ENCODE measurements around the gene MBD6.
"Not testable (repeated sequence)": the region's sequence is repeated elsewhere in the genome, so short reads cannot be mapped to it uniquely, and the experiment has no call there.

The MBD6 gene

DNA sequence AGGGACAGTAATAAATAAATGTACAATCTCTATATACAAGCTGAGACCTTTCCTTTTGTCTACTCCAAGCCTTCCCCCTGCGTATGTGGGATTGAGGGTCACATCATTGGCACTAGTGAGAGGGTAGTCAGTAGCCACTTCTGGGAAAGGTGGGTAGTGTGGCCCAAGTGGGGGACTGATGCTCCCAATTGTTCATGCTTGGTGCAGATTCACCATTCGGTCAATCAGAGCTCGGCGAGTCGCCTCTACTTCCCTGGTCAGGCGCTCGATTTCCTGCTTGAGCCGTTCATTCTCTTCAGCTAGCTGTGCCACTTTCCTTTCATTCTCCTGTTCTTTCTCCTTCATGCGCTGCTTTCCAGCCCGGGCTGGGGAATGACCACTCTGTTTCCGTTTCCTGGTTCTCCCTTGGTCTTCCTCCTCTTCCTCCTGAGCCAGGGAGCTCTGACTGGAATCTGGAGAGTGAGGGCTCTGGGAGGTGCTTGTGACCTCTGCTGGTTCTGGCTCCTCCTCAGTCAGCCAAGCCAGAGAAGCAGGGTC is 5.9 kb upstream of the MBD6 start:
- no peak for DNase-seq

DNA sequence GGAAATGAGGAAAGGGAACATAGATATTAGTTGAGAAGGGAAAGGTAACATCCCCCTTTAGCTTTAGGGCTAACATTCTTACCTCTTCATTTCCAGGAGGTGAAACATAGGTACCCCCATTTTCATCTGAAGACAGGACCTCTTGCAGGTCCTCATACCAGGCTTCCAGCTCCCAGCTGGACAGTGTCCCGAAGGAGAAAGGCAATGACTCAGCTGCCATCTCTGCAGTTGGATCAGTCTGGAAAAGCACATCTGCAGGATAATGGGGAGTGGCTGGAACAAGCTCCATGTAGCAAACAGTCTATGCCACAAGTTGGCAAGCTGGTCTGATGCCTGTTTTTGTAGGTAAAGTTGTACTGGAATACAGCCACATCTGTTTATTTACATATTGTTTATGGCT is 5.4 kb upstream of the MBD6 start:
- no peak for DNase-seq

GRCh38 chr12:57517718-57518117 is 4.9 kb upstream of the MBD6 start:
- not testable (repeated sequence) for DNase-seq

- no peak for DNase-seq
Observed at GRCh38 chr12:57518176-57518919, 4.3 kb upstream of the MBD6 start.

DNA sequence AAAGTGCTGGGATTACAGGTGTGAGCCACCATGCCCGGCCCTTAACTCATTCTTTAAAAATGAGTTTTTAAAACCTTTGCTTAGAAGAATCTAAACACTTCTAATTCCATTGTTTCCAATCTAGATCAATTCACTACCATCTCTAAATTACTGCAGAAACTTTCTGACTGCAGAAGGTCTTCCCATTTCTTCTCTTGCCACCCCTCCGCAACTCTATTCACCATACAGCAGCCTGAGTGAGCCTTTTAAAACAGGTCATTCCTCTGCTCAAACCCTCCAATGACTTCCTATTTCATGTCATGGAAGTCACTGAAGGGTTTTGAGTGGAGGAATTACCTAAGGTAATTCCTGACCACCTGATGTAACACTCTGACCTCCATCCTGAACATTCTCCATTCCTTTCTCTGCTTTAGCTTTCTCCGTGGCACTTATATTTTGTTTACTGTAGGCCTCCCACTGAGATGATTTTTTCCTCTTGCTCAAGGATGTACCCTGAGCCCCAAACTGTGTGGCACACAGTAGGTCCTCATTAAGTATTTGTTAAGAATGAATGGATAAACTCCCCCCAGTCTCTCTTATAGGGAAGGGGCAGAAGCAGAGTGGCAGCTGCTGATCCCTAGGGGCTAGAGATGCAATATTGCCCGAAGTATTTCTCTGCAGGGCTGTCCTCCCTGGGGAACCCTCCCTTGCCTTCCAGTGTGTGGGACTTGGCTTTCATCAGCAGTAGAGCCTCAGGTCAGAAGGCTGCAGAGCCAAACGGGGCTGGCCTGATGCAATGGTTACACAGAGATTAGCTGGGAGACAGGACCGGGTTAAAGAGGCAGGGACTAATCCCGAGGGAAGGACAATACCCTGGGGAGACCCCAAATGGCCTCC is 3.5 kb upstream of the MBD6 start:
- DNase-seq, result no peak

GRCh38 chr12:57519796-57520052 is 2.9 kb upstream of the MBD6 start:
- no peak for DNase-seq

- peak; percentile 99 for DNase-seq
Observed at GRCh38 chr12:57520053-57520818, 2.4 kb upstream of the MBD6 start, which contains the start of gene DDIT3. Gene DDIT3 (minus strand): TSS chr12:57520514. CDS start chr12:57517406, 3,108 bp downstream.

DNA sequence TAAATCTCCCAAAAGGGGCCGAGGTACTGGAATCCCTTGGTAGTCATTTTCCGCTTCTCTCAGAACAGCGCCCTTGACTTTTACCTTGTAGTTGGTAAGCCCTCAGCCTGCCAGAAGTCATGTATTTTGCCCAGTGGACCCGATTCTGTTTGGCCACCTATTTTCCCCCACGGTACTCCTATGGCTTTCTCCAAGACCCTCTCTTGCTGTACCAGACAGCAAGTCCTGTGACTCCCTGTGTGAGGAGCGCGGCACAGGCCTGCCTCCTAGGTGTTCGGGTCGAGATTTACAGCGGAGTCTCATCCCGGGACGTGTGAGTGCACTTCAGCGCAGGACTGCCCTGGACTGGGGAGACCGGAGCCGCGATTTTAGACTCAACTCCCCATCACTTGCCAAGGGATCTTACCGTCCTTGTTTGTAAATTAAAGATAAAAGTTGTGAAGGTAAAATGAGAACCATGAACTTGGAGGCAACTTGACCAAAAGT is 1.1 kb upstream of the MBD6 start:
- peak; percentile 56 for DNase-seq

GRCh38 chr12:57522887-57523705 is 472 bp downstream of the MBD6 start:
- peak; percentile 63 for DNase-seq

- DNase-seq, result no peak
Observed at GRCh38 chr12:57523706-57524614, 1.3 kb downstream of the MBD6 start.

GRCh38 chr12:57524814-57525614 is 2.4 kb downstream of the MBD6 start:
- DNase-seq, result no peak

DNA sequence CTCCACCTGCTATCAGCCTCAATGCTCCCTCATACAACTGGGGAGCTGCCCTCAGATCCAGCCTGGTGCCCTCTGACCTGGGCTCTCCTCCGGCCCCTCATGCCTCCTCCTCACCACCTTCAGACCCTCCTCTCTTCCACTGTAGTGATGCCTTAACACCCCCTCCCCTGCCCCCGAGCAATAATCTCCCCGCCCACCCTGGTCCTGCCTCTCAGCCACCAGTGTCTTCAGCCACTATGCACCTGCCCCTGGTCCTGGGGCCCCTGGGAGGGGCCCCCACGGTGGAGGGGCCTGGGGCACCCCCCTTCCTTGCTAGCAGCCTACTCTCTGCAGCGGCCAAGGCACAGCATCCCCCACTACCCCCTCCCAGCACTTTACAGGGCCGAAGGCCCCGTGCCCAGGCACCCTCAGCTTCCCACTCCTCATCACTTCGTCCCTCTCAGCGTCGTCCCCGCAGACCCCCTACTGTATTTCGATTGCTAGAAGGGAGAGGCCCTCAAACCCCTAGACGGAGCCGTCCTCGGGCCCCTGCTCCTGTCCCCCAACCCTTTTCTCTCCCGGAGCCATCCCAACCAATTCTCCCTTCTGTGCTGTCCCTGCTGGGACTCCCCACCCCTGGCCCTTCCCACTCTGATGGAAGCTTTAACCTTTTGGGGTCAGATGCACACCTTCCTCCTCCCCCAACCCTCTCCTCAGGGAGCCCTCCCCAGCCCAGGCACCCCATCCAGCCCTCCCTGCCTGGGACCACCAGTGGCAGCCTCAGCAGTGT is 3.2 kb downstream of the MBD6 start:
- DNase-seq, result no peak

DNA sequence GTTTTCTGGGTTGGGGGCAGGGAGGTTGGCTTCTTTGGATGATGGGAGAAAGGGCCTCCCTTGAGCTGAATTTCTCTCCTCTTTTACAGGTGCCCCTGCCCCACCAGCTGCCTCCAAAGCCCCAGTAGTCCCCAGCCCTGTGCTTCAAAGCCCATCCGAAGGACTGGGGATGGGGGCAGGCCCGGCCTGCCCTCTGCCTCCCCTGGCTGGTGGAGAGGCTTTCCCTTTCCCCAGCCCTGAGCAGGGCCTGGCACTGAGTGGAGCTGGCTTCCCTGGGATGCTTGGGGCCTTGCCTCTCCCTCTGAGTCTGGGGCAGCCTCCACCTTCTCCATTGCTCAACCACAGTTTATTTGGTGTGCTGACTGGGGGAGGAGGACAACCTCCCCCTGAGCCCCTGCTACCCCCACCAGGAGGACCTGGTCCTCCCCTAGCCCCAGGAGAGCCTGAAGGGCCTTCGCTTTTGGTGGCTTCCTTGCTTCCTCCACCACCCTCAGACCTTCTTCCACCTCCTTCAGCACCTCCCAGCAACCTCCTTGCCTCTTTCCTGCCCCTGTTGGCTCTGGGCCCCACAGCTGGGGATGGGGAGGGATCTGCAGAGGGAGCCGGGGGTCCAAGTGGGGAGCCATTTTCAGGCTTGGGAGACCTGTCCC is 4.0 kb downstream of the MBD6 start:
- DNase-seq, result no peak

- DNase-seq, result no peak
Observed at GRCh38 chr12:57527184-57527583, 4.6 kb downstream of the MBD6 start.

DNA sequence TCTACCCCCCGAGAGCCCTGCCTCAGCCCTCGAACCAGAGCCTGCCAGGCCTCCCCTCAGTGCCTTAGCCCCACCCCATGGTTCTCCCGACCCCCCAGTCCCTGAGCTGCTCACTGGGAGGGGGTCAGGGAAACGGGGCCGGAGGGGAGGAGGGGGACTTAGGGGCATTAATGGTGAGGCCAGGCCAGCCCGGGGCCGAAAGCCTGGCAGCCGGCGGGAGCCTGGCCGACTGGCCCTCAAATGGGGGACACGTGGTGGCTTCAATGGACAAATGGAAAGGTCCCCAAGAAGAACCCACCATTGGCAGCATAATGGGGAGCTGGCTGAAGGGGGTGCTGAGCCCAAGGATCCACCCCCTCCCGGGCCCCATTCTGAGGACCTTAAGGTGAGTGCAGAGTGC is 5.6 kb downstream of the MBD6 start:
- DNase-seq, result no peak

DNA sequence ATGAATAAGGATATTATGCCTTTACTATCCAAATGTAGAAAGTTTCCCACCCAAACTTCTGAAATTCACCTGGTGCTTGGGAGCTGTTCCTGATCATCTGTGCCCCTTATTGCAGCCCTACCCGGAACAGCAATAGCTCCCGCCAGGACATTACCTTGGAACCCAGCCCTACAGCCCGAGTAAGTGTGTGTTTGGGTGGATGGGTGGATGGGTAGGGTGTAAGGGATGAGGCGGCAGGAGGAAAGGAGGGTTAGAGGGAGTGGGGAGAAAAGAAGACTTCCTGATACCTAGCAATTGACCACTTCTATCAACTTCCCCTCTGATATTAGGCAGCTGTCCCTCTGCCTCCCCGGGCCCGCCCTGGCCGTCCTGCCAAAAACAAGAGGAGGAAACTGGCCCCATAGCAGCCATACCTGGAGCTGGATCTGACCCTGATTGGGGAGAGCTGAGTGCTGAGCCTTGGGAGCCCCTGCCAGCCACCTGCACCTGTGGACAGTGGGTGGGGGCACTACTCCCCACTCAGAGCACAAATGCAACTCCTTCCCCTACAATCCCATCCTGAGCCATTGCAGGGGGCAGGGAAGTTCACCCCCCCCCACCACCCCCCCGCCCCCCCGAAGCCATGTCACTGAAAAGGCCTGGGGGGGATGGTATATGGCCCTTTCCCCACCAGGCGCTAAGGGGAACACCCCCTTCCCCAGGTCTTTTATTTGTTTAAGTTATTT is 6.4 kb downstream of the MBD6 start:
- no peak for DNase-seq

GRCh38 chr12:57529831-57530230 is 7.2 kb downstream of the MBD6 start:
- no peak for DNase-seq
